GM12873 (cell line): ENCODE data around the gene EYA3.

Experiments used
- TF ChIP-seq, protein P1 (sequence below): IDR thresholded peaks from 2 replicates; pipeline ENCODE4 v1.5.1; 2012; ENCODE audit warnings: low read depth, mild to moderate bottlenecking, moderate library complexity, low read length, control low read depth; ENCODE audit not compliant: insufficient read depth; ENCODE audit errors: missing control alignments

The EYA3 gene

DNA sequence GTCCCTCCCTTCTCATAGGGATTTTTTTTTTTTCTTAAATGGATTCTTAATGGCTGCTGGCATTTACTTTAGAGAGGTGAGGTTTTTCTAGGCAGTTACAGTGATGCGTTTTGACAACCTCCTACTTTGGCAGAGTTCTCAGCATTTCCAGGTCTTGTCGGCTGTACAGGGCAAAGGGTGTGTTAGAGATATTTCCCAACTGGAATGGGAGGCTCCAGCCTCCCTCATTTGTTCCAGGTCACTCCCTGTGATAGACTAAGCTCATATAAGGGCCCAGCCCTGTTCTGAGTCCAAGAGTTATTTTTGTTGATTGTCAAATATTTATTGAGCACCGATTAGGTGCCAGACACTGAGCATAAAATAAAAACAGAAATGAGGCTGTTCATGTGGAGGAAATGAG lies 136.3 kb downstream of the EYA3 start:
- TF ChIP-seq, protein P1, sequence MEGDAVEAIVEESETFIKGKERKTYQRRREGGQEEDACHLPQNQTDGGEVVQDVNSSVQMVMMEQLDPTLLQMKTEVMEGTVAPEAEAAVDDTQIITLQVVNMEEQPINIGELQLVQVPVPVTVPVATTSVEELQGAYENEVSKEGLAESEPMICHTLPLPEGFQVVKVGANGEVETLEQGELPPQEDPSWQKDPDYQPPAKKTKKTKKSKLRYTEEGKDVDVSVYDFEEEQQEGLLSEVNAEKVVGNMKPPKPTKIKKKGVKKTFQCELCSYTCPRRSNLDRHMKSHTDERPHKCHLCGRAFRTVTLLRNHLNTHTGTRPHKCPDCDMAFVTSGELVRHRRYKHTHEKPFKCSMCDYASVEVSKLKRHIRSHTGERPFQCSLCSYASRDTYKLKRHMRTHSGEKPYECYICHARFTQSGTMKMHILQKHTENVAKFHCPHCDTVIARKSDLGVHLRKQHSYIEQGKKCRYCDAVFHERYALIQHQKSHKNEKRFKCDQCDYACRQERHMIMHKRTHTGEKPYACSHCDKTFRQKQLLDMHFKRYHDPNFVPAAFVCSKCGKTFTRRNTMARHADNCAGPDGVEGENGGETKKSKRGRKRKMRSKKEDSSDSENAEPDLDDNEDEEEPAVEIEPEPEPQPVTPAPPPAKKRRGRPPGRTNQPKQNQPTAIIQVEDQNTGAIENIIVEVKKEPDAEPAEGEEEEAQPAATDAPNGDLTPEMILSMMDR = no peak

DNA sequence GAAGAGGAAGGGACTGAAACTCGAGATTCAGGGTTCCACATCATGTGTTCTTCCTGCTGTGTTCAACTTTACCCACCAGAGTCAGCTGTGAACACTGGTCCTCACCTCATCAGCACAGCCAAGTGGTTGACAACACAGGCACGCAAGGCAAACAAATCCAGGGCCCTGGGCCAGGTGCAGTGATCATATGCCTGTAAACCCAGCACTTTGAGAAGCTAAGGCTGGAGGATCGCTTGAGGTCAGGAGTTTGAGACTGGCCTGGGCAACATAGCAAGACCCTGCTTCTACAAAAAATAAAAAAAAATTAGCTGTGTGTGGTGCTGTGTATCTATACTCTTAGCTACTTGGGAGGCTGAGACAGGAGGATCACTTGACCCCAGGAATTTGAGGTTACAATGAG lies 137.0 kb downstream of the EYA3 start:
- TF ChIP-seq, protein P1 = no peak

DNA sequence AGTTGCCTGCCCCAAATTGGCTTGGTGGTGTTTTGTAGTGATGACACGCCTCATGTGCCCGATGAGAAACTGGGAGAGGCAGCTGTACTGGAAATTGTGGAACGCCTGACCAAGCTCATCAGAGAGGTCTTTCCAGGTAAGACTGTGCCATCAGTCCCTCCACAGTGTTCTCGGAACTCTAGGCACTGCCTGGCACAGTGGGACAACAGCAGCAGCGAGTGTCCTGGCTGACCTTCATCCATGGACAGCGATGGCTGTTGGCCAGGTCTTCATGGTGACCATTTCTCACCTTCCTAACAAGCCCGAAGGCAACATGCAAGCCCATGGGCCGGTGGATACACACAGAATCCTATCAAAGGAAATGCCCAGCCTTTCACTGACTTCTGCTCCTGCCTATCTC lies 139.4 kb downstream of the EYA3 start:
- TF ChIP-seq, protein P1 = no peak

DNA sequence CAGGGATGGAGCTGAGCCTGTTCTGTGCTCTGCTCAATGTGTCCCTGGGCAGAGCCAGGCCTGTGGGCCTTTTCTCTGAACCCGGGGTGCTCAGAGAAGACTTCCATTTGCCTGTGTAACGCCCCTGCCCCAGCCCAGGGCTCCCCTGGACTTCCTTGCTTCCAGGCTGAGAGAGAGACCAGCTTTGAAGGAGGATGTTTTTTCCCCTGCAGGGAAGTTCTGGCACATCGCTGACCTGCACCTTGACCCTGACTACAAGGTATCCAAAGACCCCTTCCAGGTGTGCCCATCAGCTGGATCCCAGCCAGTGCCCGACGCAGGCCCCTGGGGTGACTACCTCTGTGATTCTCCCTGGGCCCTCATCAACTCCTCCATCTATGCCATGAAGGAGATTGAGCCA lies 143.4 kb downstream of the EYA3 start:
- TF ChIP-seq, protein P1 = no peak

DNA sequence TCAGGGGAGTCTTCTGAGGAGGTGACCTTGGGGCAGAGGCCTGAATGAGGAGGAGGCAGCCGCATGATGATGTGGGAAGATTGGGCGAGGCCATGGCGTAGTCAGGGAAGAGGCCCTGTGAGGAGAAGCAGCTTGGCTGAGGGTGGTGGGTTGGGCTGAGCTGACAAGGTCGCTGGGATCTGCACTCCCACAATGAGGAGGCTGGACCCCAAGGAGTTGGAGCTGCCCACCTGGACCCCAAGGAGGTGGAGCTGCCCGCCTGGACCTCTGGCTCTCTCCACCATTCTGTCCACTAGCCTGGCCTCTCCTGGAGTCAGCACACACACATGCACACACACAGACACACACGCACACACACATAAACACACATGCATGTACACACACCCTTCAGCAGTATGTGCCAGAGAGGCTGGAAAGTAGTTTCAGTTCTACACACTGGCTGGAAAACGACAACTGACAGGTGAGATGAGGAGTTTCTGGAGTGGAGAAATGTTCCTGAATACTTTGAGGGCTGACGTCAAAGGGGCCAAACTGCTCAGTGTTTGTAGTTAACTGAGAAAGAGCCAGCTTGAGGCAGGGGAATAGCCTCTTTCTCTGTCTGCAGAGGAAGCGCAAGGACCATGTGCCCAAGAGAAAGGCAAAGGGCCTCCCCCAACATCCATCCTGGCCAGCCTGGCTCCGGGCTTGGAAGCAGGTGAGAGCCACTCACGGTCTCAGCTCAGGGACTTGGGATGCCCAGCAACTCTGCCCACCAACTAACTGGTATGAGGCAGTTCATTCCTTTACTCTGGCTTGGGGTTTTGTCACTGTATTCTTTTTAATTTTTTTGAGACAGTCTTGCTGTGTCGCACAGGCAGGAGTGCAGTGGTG lies 146.5 kb downstream of the EYA3 start:
- TF ChIP-seq, protein P1 = no peak

DNA sequence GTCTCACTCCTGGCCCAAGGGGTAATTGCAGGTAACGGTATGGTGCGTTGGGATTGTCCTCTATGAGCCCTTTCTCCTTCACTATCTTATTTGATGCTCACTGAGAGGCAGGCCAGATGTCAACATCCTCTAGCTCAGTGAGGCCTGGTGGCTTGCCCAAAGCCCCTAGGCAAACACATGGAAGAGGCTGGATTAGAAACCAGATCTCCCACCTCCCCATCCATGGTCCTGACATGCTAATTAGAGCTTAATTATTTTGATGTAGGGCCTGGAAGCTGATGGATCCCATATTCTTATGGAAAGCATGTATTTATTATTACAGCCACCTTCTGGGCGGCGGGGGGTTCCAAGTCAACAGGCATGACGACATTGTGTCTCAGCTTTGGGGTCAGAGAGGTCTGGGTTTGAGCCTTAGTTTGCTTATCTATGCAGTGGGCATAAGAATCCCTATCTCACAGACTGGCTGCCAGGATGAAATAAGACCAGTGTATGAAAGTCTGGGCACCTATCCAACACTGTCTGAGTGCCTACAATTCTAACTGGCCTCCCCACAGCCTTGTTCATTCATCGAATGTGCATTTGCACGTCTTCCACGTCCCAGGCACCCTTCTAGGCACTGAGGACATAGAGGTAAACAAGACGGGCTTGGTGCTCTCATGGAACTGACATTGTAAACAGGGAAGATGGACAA lies 147.4 kb downstream of the EYA3 start:
- TF ChIP-seq, protein P1 = no peak

DNA sequence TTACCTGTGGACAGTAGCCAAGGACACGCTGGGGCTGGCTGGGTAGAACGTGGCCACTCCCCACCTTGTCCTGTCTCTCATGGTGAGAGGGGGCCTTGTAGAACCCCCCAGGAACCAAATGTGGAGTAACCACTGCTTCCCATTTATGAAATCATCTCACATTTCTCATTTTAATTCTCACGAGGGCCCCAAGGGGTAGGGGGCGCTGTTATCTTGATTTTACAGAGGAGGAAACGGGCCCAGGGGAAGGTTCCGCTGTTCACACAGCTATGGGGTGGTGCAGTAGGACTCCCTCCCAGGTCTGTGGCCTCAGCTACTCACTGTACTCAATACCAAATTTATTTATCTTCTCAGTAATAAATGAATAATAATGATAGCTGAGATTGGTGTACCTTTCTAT lies 148.1 kb downstream of the EYA3 start:
- TF ChIP-seq, protein P1 = peak; percentile 39
